ENCODE data around the gene CNTNAP5. TPM values are rescaled to one million over a fixed set of nuclear protein-coding genes. Genes with fewer than 3 reads are reported as not detected.

Gene CNTNAP5
- total RNA-seq, 3 donors from 2014 or later (not counting 1 experiment from before 2014, with no cell fraction given), result not detected

DNA sequence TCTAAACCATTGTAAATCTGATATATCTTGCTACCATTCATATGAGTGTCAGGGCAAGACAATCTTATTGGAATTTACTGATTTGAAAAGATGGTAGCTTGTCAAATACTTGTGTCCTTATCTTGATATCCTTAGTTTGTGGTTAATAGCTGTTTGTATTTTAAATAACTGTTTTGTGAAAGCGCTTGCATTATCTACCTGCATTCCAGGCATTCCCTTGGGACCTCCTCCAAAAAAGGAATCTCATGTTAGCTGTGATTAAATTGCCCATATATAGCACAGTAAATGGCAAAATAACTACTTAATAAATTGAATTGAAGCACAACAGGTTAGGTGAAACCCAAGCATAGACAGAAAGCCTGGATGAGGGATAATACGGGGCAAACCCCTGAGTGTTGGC is 13.9 kb downstream of the CNTNAP5 start:
- WGBS (ENCODE audit: insufficient coverage), result 93% methylated on average over 1 of the region's 2 CpGs
- H3K36me3 Mint-ChIP-seq, result no peaks in the 10 kb centered on the region
- Histone ChIP-seq H3K27ac (ENCODE audit: low read length) (no peak overlapping the region), H3K4me1 (ENCODE audit: control insufficient read depth, insufficient read depth, low read length) (no peaks in the 10 kb centered on the region), H3K27me3 (ENCODE audit: control insufficient read depth, insufficient read depth, low read length) (no peaks in the 10 kb centered on the region), H3K4me3 (ENCODE audit: low read length) (no peak overlapping the region), H3K36me3 (ENCODE audit: control insufficient read depth, insufficient read depth, low read length) (no peaks in the 10 kb centered on the region), H3K9me3 (ENCODE audit: control insufficient read depth, insufficient read depth, low read length) (no peaks in the 10 kb centered on the region)
- H3K4me1 Mint-ChIP-seq, result no peaks in the 10 kb centered on the region
- intact Hi-C loops (cut with micrococcal nuclease), result no loop called here
- no peak for DNase-seq
- no peaks in the 10 kb centered on the region for H3K27me3 Mint-ChIP-seq (ENCODE audit: low read depth in 2 of 2)
- peaks cover 10 to 13% of the 10 kb centered on the region in 2 donors for H3K9me3 Mint-ChIP-seq
- H3K27ac Mint-ChIP-seq, result no peak overlapping the region
- H3K4me3 Mint-ChIP-seq, result no peak overlapping the region
- no peak for ATAC-seq
- TF ChIP-seq, protein P1, sequence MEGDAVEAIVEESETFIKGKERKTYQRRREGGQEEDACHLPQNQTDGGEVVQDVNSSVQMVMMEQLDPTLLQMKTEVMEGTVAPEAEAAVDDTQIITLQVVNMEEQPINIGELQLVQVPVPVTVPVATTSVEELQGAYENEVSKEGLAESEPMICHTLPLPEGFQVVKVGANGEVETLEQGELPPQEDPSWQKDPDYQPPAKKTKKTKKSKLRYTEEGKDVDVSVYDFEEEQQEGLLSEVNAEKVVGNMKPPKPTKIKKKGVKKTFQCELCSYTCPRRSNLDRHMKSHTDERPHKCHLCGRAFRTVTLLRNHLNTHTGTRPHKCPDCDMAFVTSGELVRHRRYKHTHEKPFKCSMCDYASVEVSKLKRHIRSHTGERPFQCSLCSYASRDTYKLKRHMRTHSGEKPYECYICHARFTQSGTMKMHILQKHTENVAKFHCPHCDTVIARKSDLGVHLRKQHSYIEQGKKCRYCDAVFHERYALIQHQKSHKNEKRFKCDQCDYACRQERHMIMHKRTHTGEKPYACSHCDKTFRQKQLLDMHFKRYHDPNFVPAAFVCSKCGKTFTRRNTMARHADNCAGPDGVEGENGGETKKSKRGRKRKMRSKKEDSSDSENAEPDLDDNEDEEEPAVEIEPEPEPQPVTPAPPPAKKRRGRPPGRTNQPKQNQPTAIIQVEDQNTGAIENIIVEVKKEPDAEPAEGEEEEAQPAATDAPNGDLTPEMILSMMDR (IDR thresholded peaks at IDR 0.05), result no peak

GRCh38 chr2:124039762-124040291 is 14.7 kb downstream of the CNTNAP5 start:
- H3K4me1 ChIP-seq (ENCODE audit: control insufficient read depth, insufficient read depth, low read length), result no peaks in the 10 kb centered on the region
- no peak overlapping the region for H3K27ac ChIP-seq (ENCODE audit: low read length)
- Mint-ChIP-seq H3K9me3 (peaks cover 10 to 13% of the 10 kb centered on the region in 2 donors), H3K27me3 (ENCODE audit: low read depth in 2 of 2) (no peaks in the 10 kb centered on the region), H3K4me3 (no peak overlapping the region), H3K27ac (no peak overlapping the region), H3K36me3 (no peaks in the 10 kb centered on the region), H3K4me1 (no peaks in the 10 kb centered on the region)
- no peak overlapping the region for H3K4me3 ChIP-seq (ENCODE audit: low read length)
- TF ChIP-seq, protein P1 (IDR thresholded peaks at IDR 0.05), result no peak
- H3K9me3 ChIP-seq (ENCODE audit: control insufficient read depth, insufficient read depth, low read length), result no peaks in the 10 kb centered on the region
- H3K36me3 ChIP-seq (ENCODE audit: control insufficient read depth, insufficient read depth, low read length), result no peaks in the 10 kb centered on the region
- H3K27me3 ChIP-seq (ENCODE audit: control insufficient read depth, insufficient read depth, low read length), result no peaks in the 10 kb centered on the region
- intact Hi-C loops (cut with micrococcal nuclease), result no loop called here
- ATAC-seq (no peak), DNase-seq (no peak)
- 85% methylated on average over 4 of the region's 4 CpGs for WGBS (ENCODE audit: insufficient coverage)

DNA sequence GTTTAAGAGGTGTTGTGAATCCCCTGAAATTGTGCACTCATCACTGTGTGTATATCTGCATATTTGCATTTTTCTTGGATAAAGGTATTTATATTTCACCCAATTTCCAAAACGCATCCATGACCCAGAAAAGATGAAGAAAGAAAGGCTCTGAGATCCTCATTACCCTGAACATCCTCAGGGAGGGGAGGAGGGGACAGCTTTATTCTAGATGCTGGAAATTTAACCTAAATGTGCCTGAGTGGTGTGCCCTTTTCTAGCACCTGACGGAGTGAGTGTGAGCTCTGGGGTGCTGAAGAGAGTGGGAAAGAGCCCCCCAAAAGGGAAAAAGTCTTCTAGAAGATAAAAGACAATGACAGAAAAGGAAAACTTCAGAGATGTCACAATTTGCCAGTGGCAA is 20.8 kb downstream of the CNTNAP5 start:
- intact Hi-C loops (cut with micrococcal nuclease), result no loop called here
- 67% methylated on average over 1 of the region's 2 CpGs for WGBS (ENCODE audit: insufficient coverage)
- no peaks in the 10 kb centered on the region for H3K4me1 ChIP-seq (ENCODE audit: control insufficient read depth, insufficient read depth, low read length)
- ATAC-seq (no peak), DNase-seq (no peak)
- no peaks in the 10 kb centered on the region for H3K36me3 Mint-ChIP-seq
- no peaks in the 10 kb centered on the region for H3K27me3 ChIP-seq (ENCODE audit: control insufficient read depth, insufficient read depth, low read length)
- H3K27me3 Mint-ChIP-seq (ENCODE audit: low read depth in 2 of 2), result no peaks in the 10 kb centered on the region
- TF ChIP-seq, protein P1 (IDR thresholded peaks at IDR 0.05), result no peak
- H3K9me3 Mint-ChIP-seq, result peaks cover 10 to 12% of the 10 kb centered on the region in 2 donors
- H3K9me3 ChIP-seq (ENCODE audit: control insufficient read depth, insufficient read depth, low read length), result no peaks in the 10 kb centered on the region
- H3K4me3 Mint-ChIP-seq, result no peak overlapping the region
- no peak overlapping the region for H3K4me3 ChIP-seq (ENCODE audit: low read length)
- no peaks in the 10 kb centered on the region for H3K4me1 Mint-ChIP-seq
- no peak overlapping the region for H3K27ac ChIP-seq (ENCODE audit: low read length)
- H3K36me3 ChIP-seq (ENCODE audit: control insufficient read depth, insufficient read depth, low read length), result no peaks in the 10 kb centered on the region
- no peak overlapping the region for H3K27ac Mint-ChIP-seq

DNA sequence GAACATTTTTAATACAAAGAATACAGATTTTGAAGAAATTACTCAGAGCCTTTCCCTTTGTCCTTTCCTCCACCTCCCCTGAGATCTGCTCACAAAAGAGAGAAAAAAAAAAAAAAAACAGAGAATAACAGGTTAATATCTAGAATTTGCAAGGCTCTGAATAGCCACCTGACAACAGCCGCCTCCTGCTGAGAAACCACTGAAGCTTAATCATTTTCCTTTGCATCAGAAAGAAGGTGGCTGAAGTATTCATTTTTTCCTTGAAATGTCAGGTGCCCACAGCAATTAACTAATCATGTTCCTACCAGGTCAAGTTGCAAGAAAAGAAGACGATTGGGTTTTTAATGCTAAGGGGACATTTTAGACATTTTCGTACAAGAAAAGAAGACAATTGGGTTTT is 21.2 kb downstream of the CNTNAP5 start:
- Mint-ChIP-seq H3K4me3 (no peak overlapping the region), H3K36me3 (no peaks in the 10 kb centered on the region), H3K9me3 (peaks cover 10 to 12% of the 10 kb centered on the region in 2 donors), H3K27me3 (ENCODE audit: low read depth in 2 of 2) (no peaks in the 10 kb centered on the region), H3K4me1 (no peaks in the 10 kb centered on the region), H3K27ac (no peak overlapping the region)
- intact Hi-C loops (cut with micrococcal nuclease), result no loop called here
- 61% methylated on average over 3 of the region's 3 CpGs for WGBS (ENCODE audit: insufficient coverage)
- H3K27me3 ChIP-seq (ENCODE audit: control insufficient read depth, insufficient read depth, low read length), result no peaks in the 10 kb centered on the region
- H3K27ac ChIP-seq (ENCODE audit: low read length), result no peak overlapping the region
- no peaks in the 10 kb centered on the region for H3K4me1 ChIP-seq (ENCODE audit: control insufficient read depth, insufficient read depth, low read length)
- H3K36me3 ChIP-seq (ENCODE audit: control insufficient read depth, insufficient read depth, low read length), result no peaks in the 10 kb centered on the region
- no peaks in the 10 kb centered on the region for H3K9me3 ChIP-seq (ENCODE audit: control insufficient read depth, insufficient read depth, low read length)
- DNase-seq, result no peak
- TF ChIP-seq, protein P1 (IDR thresholded peaks at IDR 0.05), result no peak
- ATAC-seq, result no peak
- H3K4me3 ChIP-seq (ENCODE audit: low read length), result no peak overlapping the region

Data from natural killer cell (primary cell).